RWPE2 (cell line): ENCODE results near the gene OSGIN1.

Source experiments
- ATAC-seq: fragments of 200-7000 bp; cut with Tn5 transposase; 3 replicates; pipeline ENCODE4 v1.9.1; 2021; ENCODE audit warnings: low read depth
- DNase-seq: peaks from one replicate; pipeline ENCODE4 v3.0.0-alpha.2; 2020; ENCODE audit warnings: low spot score
- H3K27ac ChIP-seq: fragments of 450-650 bp; 2 replicates; pipeline ENCODE4 v1.5.1; 2017; ENCODE audit warnings: mild to moderate bottlenecking; ENCODE audit not compliant: poor library complexity, severe bottlenecking
- H3K27me3 ChIP-seq: fragments of 250-450 bp; sonication (Bioruptor Pico); 2 replicates; pipeline ENCODE4 v1.5.1; 2021; ENCODE audit warnings: mild to moderate bottlenecking, moderate library complexity; ENCODE audit not compliant: insufficient read depth, poor library complexity, severe bottlenecking
- H3K36me3 ChIP-seq: fragments of 250-450 bp; sonication (Bioruptor Pico); 2 replicates; pipeline ENCODE4 v1.5.1; 2020; ENCODE audit warnings: low read depth, mild to moderate bottlenecking, moderate library complexity
- H3K4me1 ChIP-seq: fragments of 250-450 bp; sonication (Bioruptor Pico); 2 replicates; pipeline ENCODE4 v1.5.1; 2021; ENCODE audit warnings: mild to moderate bottlenecking, moderate library complexity; ENCODE audit not compliant: insufficient read depth, poor library complexity, severe bottlenecking
- H3K4me3 ChIP-seq: fragments of 250-450 bp; sonication (Bioruptor Pico); 2 replicates; pipeline ENCODE4 v1.5.1; 2021; ENCODE audit warnings: mild to moderate bottlenecking, moderate library complexity; ENCODE audit not compliant: severe bottlenecking
- H3K9me3 ChIP-seq: fragments of 250-450 bp; sonication (Bioruptor Pico); 2 replicates; pipeline ENCODE4 v1.5.1; 2021; ENCODE audit warnings: mild to moderate bottlenecking, moderate library complexity; ENCODE audit not compliant: severe bottlenecking
- CTCF ChIP-seq: fragments of 450-650 bp; IDR thresholded peaks from one replicate; pipeline ENCODE4 v1.5.1; 2017; ENCODE audit warnings: mild to moderate bottlenecking, moderate library complexity; ENCODE audit not compliant: poor library complexity, severe bottlenecking

OSGIN1 gene

GRCh38 chr16:83936581-83937165 lies 16.4 kb upstream of the OSGIN1 start:
- no peaks in the 10 kb centered on the region for H3K27me3 ChIP-seq
- H3K27ac ChIP-seq: no peak overlapping the region
- ATAC-seq (no peak), DNase-seq (no peak)
- no peak for TF ChIP-seq CTCF
- no peaks in the 10 kb centered on the region for H3K4me1 ChIP-seq
- no peaks in the 10 kb centered on the region for H3K9me3 ChIP-seq
- no peaks in the 10 kb centered on the region for H3K36me3 ChIP-seq
- no peak overlapping the region for H3K4me3 ChIP-seq

- no peak for ATAC-seq
- no peaks in the 10 kb centered on the region for H3K36me3 ChIP-seq
- H3K4me1 ChIP-seq: no peaks in the 10 kb centered on the region
- no peak overlapping the region for H3K4me3 ChIP-seq
- no peak overlapping the region for H3K27ac ChIP-seq
- H3K9me3 ChIP-seq: no peaks in the 10 kb centered on the region
- TF ChIP-seq CTCF: no peak
- H3K27me3 ChIP-seq: no peaks in the 10 kb centered on the region
- DNase-seq: no peak
Observed at GRCh38 chr16:83937267-83937666, 15.8 kb upstream of the OSGIN1 start.

- Histone ChIP-seq H3K36me3 (no peaks in the 10 kb centered on the region), H3K9me3 (no peaks in the 10 kb centered on the region), H3K4me1 (no peaks in the 10 kb centered on the region), H3K4me3 (no peak overlapping the region), H3K27me3 (no peaks in the 10 kb centered on the region), H3K27ac (no peak overlapping the region)
- DNase-seq (no peak), ATAC-seq (peak; percentile 35; the same call in 1 of the 3 replicates)
- TF ChIP-seq CTCF: no peak
Observed at GRCh38 chr16:83937922-83938885, 14.8 kb upstream of the OSGIN1 start.

- H3K27me3 ChIP-seq: no peaks in the 10 kb centered on the region
- ATAC-seq (no peak), DNase-seq (no peak)
- no peak for TF ChIP-seq CTCF
- no peaks in the 10 kb centered on the region for H3K36me3 ChIP-seq
- no peaks in the 10 kb centered on the region for H3K4me1 ChIP-seq
- no peak overlapping the region for H3K4me3 ChIP-seq
- H3K9me3 ChIP-seq: no peaks in the 10 kb centered on the region
- no peak overlapping the region for H3K27ac ChIP-seq
Observed at GRCh38 chr16:83939266-83939855, 13.7 kb upstream of the OSGIN1 start.
